HepG2 (cell line): Measurements from ENCODE around the gene HSPA5. TPM values are rescaled to one million over a fixed set of nuclear protein-coding genes. Genes with fewer than 3 reads are reported as not detected.
A peak's percentile ranks its signal among the peaks of the same experiment; 100 is the strongest.

ENCODE experiments used
- AKNA ChIP-seq: sonication (generic); formaldehyde crosslinking; IDR thresholded peaks from 2 replicates; pipeline ENCODE4 v1.4.0; 2020; ENCODE audit warnings: missing genetic modification reagents, borderline replicate concordance
- ATF7-NPFF ChIP-seq: sonication (generic); formaldehyde crosslinking; IDR thresholded peaks from 2 replicates; pipeline ENCODE4 v1.8.1; 2023; ENCODE audit warnings: mild to moderate bottlenecking, low read depth, missing genetic modification reagents, moderate library complexity
- CBX5 ChIP-seq: sonication (generic); formaldehyde crosslinking; IDR thresholded peaks from 2 replicates; pipeline ENCODE4 v1.4.0; 2020; ENCODE audit warnings: missing genetic modification reagents, borderline replicate concordance
- FUBP1 ChIP-seq: sonication (generic); formaldehyde crosslinking; IDR thresholded peaks from 2 replicates; pipeline ENCODE4 v1.5.1; 2020; ENCODE audit warnings: missing genetic modification reagents, mild to moderate bottlenecking, borderline replicate concordance
- GATAD1 ChIP-seq: IDR thresholded peaks from 2 replicates; pipeline ENCODE4 v1.6.1; 2016; ENCODE audit warnings: missing genetic modification reagents, missing compliant biosample characterization
- IKZF5 ChIP-seq: IDR thresholded peaks from 2 replicates; pipeline ENCODE4 v1.6.1; 2018; ENCODE audit warnings: missing genetic modification reagents, mild to moderate bottlenecking, missing compliant biosample characterization
- KDM1A ChIP-seq: IDR thresholded peaks from 2 replicates; pipeline ENCODE4 v1.6.1; 2016; ENCODE audit warnings: missing compliant biosample characterization
- MTA3 ChIP-seq: sonication (generic); formaldehyde crosslinking; IDR thresholded peaks from 2 replicates; pipeline ENCODE4 v1.4.0; 2020; ENCODE audit warnings: missing genetic modification reagents
- RXRA ChIP-seq: sonication (generic); formaldehyde crosslinking; IDR thresholded peaks from 2 replicates; pipeline ENCODE4 v1.5.1; 2020; ENCODE audit warnings: missing genetic modification reagents
- SAP130 ChIP-seq: IDR thresholded peaks from 2 replicates; pipeline ENCODE4 v1.6.1; 2016; ENCODE audit warnings: low read depth
- STAG1 ChIP-seq: sonication (generic); formaldehyde crosslinking; IDR thresholded peaks from 2 replicates; pipeline ENCODE4 v1.4.0; 2020; ENCODE audit warnings: missing genetic modification reagents
- THAP8 ChIP-seq: sonication (generic); formaldehyde crosslinking; IDR thresholded peaks from 2 replicates; pipeline ENCODE4 v1.5.1; 2020; ENCODE audit warnings: missing genetic modification reagents, mild to moderate bottlenecking, borderline replicate concordance
- ZKSCAN5 ChIP-seq: sonication (generic); formaldehyde crosslinking; IDR thresholded peaks from 2 replicates; pipeline ENCODE4 v1.5.1; 2020; ENCODE audit warnings: mild to moderate bottlenecking, missing genetic modification reagents
- ZNF124 ChIP-seq: sonication (generic); formaldehyde crosslinking; IDR thresholded peaks from 2 replicates; pipeline ENCODE4 v1.4.0; 2020; ENCODE audit warnings: missing genetic modification reagents
- ZNF18 ChIP-seq: sonication (generic); formaldehyde crosslinking; IDR thresholded peaks from 2 replicates; pipeline ENCODE4 v1.8.0; 2022; ENCODE audit warnings: mild to moderate bottlenecking, missing genetic modification reagents; ENCODE audit not compliant: insufficient replicate concordance
- ZNF597 ChIP-seq: sonication (generic); formaldehyde crosslinking; IDR thresholded peaks from 2 replicates; pipeline ENCODE4 v1.5.0; 2020; ENCODE audit warnings: missing genetic modification reagents
- ZNF761 ChIP-seq: sonication (generic); formaldehyde crosslinking; conservative IDR thresholded peaks from 2 replicates; pipeline ENCODE4 v1.4.0; 2020; ENCODE audit warnings: mild to moderate bottlenecking, missing genetic modification reagents
- polyA plus RNA-seq, 8 experiments: library from polyadenylated mRNA; depleted of rRNA in 3 of 8; stranded (reverse) in 7 of 8; unstranded in 1 of 8; fragments of >200 nt; fragmentation: Illumina TruSeq in 4 of 8; extraction: Trizol in 4 of 8; gene quantifications; 2 replicates each; pipeline versions ENCODE4 v1.2.1 to v1.2.3, GENCODE V29; 2011 to 2016; ENCODE audit warnings: low read depth in 4 of 8, missing spikeins in 1 of 8, mixed read lengths in 1 of 8; ENCODE audit not compliant: insufficient read depth in 1 of 8
- total RNA-seq, 5 experiments: library from RNA; depleted of rRNA; stranded (reverse); fragments of >200 nt; fragmentation: Illumina TruSeq; extraction: Trizol; gene quantifications; 2 replicates each; pipeline ENCODE4 v1.2.3, GENCODE V29; 2016; ENCODE audit warnings: low read depth in 1 of 5

HSPA5 gene
- total and polyA plus RNA-seq, 2 of the 13 experiments (the other 11 are each of a cell fraction or from before 2014, with no cell fraction given), result 201 to 206 TPM

- TF ChIP-seq THAP8 (peak; percentile 92; the same call in 1 of the 2 replicates), ZNF124 (CRISPR knock-in tag) (peak; percentile 81), ZNF18 (CRISPR knock-in tag) (no peak), CBX5 (0 out of 2 replicates have a peak, but pooled peaks have one; percentile 16), ZNF597 (no peak), STAG1 (CRISPR knock-in tag) (no peak), GATAD1 (peak; percentile 60; the same call in 1 of the 2 replicates), ZNF761 (CRISPR knock-in tag) (peak; percentile 13; the same call in 1 of the 2 replicates), RXRA (CRISPR knock-in tag) (peak; percentile 81), IKZF5 (peak; percentile 43; the same call in 1 of the 2 replicates), ZKSCAN5 (CRISPR knock-in tag) (no peak), AKNA (no peak), FUBP1 (0 out of 2 replicates have a peak, but pooled peaks have one; percentile 62), KDM1A (CRISPR knock-in tag) (no peak), MTA3 (CRISPR knock-in tag) (no peak), SAP130 (CRISPR knock-in tag) (peak; percentile 88), ATF7-NPFF (CRISPR knock-in tag) (peak; percentile 84)
These were observed 40.7 kb downstream of the HSPA5 start, which contains the start of gene RABEPK (continued) for GRCh38 chr9:125200216-125201047.
